LHCN-M2 (cell line): Measurements from ENCODE around the gene PCSK9. TPM values are rescaled to one million over a fixed set of nuclear protein-coding genes. Genes with fewer than 3 reads are reported as not detected.
"Not testable (repeated sequence)": the region's sequence is repeated elsewhere in the genome, so short reads cannot be mapped to it uniquely, and the experiment has no call there.

Experiments
- DNase-seq: peaks from one replicate; pipeline ENCODE4 v3.0.0-alpha.2; 2012; ENCODE audit warnings: low read depth
- total RNA-seq: library from RNA; depleted of rRNA; stranded (reverse); fragments of >200 nt; gene quantifications from 2 replicates; pipeline ENCODE4 v1.2.3, GENCODE V29; 2014; rRNA removed

The PCSK9 gene
- total RNA-seq, 1 experiment from 2014 or later, result 0.11 TPM

GRCh38 chr1:55078470-55078869 lies 39.1 kb downstream of the PCSK9 start:
- DNase-seq, result no peak

DNA sequence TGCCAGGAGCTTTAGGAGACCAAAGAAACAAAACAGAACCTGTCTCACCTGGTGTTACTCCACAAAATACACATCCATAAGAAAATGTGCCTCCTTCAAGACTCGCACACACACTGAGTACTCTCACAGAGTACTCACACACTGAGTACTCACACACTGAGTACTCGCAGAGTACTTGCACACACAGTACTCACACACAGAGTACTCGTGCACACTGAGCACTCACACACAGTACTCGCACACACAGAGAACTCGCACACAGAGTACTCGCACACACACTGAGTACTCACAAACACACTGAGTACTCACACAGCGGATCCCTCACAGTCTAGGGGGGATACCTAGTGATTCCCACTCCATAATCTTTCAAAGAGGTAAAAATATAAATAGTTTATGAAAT lies 40.3 kb downstream of the PCSK9 start:
- no peak for DNase-seq

DNA sequence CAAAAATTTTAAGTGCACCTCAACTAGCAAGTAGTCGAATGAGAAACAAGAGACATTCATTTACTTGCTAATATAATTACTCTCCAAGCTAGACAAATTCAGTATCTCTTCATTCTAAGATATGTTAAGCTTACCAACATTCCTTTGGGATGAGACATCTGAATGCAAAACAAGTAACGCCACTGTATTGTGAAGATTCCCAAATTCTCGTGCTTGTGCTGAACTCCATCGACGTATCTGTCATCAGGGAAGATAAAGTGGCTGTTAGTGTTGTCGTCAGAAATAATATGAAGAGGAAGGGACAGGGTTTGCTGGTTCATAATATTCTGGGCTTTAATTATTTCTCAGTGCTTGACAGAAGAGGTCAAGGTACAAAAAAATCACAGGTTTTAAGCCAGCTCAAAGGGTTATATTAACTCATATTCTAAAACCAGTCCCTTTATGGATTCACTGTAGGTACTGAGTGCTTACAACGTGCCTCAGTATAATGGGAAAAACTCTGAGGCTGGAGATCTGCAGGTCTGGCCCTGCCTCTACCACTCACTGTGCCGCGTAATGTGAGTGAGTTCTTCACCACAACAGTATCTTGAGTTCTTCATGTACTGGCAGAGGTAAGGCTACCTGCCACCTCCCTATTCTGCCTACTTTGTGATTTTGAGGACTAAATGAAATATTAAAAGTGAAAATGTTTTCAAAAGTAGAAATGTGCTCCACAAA lies 42.0 kb downstream of the PCSK9 start:
- DNase-seq, result peak; percentile 74

DNA sequence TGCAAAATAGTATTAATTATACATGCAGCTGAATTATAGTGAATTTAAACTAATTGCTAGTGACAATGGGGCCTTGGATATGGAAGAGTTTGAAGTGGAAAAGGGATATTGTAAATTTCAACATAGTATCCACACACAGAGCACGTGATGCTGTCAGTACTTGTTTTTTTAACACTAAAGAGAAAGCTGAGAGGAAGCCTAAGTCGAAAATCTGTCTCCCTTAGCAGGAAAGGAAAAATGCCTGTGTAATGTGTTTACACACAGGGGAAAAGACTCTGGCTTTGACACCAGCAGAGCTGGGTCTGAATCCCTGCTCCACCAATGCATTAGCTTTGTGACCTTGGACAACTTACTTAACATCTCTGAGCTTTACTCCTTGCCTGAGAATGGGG lies 42.6 kb downstream of the PCSK9 start:
- DNase-seq, result peak; percentile 13

DNA sequence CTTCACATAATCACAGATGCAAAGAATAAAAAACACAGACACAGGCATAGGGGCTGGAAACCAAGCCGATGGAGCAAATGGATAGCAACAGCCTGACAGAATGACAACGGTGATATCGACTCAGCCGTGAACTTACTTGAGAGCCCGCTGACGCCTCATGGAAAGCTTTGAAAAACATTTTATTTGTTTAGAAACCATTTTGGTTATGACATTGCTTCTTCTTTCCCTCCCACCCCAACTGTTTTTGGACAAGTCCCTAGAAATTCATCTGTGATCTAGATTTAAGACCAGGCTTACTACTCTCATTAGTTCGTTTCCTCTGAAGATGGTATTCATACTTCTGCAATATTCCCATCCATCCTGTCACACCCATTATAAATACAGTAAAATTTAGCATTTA lies 44.9 kb downstream of the PCSK9 start:
- DNase-seq, result no peak

DNA sequence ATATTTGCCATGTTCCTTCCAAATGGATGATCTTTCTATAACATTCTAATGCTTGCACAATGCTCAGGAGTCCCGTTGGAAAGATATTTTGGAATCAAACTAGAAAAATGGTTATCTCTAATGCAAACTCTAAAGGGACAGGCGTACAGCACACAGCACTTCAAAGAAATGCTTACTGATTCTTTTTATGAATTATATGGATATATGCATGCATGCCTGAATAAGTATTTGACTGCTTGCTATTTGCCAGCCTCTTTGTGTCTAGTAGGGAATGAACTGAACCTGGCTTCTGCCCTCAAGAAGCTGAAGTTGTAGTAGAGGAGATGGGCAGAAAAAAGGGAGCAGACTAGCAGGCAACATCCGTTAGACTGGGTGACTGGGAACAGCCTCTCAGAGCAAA lies 48.1 kb downstream of the PCSK9 start:
- DNase-seq, result no peak

DNA sequence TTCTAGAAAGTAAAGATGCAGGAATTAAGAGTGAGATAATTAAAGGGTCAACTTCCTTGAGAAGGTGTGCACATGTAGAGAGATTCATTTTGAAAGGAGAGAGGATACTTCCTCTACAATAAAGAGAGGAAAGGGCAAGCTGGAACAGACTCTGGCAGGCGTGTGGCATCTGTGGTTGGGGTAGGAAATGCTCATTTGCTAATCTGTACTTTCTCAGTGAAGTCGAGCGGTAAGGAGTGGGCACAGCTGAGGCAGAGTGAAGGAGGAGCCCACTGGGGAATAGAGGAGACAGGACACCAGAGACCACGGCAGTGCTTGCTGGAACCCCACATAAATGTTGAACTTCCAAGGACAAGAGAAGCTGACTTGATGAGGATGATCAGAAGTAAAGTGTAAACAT lies 49.1 kb downstream of the PCSK9 start:
- DNase-seq, result no peak

GRCh38 chr1:55089683-55090082 lies 50.3 kb downstream of the PCSK9 start:
- no peak for DNase-seq

GRCh38 chr1:55092475-55092874 lies 53.1 kb downstream of the PCSK9 start:
- DNase-seq, result no peak

GRCh38 chr1:55095095-55095494 lies 55.7 kb downstream of the PCSK9 start:
- no peak for DNase-seq

- no peak for DNase-seq
Measured at GRCh38 chr1:55103891-55104290, 64.5 kb downstream of the PCSK9 start.

- no peak for DNase-seq
Measured at GRCh38 chr1:55107101-55107500, 67.8 kb downstream of the PCSK9 start.

DNA sequence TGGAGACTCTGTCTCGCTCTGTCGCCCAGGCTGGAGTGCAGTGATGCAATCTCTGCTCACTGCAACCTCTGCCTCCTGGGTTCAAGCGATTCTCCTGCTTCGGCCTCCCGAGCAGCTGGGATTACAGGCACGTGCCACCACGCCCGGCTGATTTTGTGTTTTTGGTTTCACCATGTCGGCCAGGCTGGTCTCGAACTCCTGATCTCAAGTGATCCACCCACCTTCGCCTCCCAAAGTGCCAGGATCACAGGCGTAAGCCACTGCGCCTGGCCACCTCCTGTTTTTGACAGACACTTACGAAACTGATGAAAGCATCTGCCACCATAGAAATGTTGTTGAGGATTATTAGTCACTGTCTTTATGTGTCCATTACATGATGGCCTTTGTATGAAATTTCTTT lies 69.7 kb downstream of the PCSK9 start:
- not testable (repeated sequence) for DNase-seq

Other genes starting within 250 kb of the PCSK9 start
- not detected in 2 replicates for gene TTC22, start 238.2 kb upstream of the PCSK9 start, total RNA-seq
- 45.1 and 54.8 TPM in 2 replicates for gene DHCR24, start 152.4 kb upstream of the PCSK9 start, total RNA-seq
- not detected in 2 replicates for gene TMEM61, start 58.9 kb upstream of the PCSK9 start, total RNA-seq
- gene BSND, start 40.6 kb upstream of the PCSK9 start, total RNA-seq, result not detected in 2 replicates
- gene USP24, start 175.8 kb downstream of the PCSK9 start, total RNA-seq, result 21.4 and 23.7 TPM in 2 replicates